SH-SY5Y (cell line): ENCODE measurements around the gene BTG1.

Experiments
- GATA2 ChIP-seq: IDR thresholded peaks from 2 replicates; pipeline ENCODE4 v1.6.1; 2011; ENCODE audit warnings: mild to moderate bottlenecking, low read depth, low read length
- GATA3 ChIP-seq: IDR thresholded peaks from 2 replicates; pipeline ENCODE4 v1.6.1; 2011; ENCODE audit warnings: low read depth, mild to moderate bottlenecking, low read length, moderate library complexity

DNA sequence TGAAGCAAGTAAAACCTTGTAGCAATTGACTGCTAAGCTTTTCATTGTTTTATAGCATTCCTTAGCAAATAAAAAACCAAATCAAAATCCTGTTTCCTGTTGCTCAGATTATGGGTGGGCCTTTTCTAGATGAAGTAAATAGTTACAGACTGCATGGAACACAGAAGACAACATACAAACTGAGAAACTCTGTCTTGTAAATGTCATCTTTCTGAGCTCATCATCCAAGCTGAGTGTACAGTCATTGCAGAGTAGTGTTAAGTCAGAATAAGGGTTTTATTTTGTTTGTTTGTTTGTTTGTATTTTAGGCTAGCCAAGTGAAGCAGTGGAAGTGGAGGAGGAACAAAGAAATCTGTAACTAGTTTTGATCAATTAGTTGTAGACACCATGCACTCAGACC, 24.4 kb upstream of the BTG1 start:
- TF ChIP-seq GATA3 (no peak), GATA2 (no peak)
